Activated naive CD4-positive, alpha-beta T cell treated with anti-CD3 and anti-CD28 coated beads, Interleukin-2, amount 10 ng/mL, durations not matched to agents 7 days and 5 days (primary cell): ENCODE results near the gene ACSL1.
"Not testable (repeated sequence)": the region's sequence is repeated elsewhere in the genome, so short reads cannot be mapped to it uniquely, and the experiment has no call there.

ENCODE experiments used
- CTCF ChIA-PET: fragments of 350-600 bp; sonication (Branson Sonifier 250); formaldehyde crosslinking; loops from one replicate; lab custom pipeline; 2021; ENCODE audit warnings: antibody characterized with exemption; lab: Charles Lee
- DNase-seq: peaks from one replicate; pipeline ENCODE4 v3.0.0-alpha.2; 2020
- H3K27ac Mint-ChIP-seq: one replicate; pipeline ENCODE4 v1.8.0; 2021; ENCODE audit warnings: mild to moderate bottlenecking, moderate library complexity, mixed read lengths
- H3K27me3 Mint-ChIP-seq: one replicate; pipeline ENCODE4 v1.8.0; 2021; ENCODE audit warnings: mild to moderate bottlenecking, mixed read lengths
- H3K36me3 Mint-ChIP-seq: one replicate; pipeline ENCODE4 v1.8.0; 2021; ENCODE audit warnings: mixed read lengths
- H3K4me1 Mint-ChIP-seq: one replicate; pipeline ENCODE4 v1.8.0; 2021; ENCODE audit warnings: mixed read lengths
- H3K4me3 Mint-ChIP-seq: one replicate; pipeline ENCODE4 v1.8.0; 2021; ENCODE audit warnings: mild to moderate bottlenecking, moderate library complexity, mixed read lengths
- H3K9me3 Mint-ChIP-seq: one replicate; pipeline ENCODE4 v1.8.0; 2021; ENCODE audit warnings: mixed read lengths

Gene ACSL1

DNA sequence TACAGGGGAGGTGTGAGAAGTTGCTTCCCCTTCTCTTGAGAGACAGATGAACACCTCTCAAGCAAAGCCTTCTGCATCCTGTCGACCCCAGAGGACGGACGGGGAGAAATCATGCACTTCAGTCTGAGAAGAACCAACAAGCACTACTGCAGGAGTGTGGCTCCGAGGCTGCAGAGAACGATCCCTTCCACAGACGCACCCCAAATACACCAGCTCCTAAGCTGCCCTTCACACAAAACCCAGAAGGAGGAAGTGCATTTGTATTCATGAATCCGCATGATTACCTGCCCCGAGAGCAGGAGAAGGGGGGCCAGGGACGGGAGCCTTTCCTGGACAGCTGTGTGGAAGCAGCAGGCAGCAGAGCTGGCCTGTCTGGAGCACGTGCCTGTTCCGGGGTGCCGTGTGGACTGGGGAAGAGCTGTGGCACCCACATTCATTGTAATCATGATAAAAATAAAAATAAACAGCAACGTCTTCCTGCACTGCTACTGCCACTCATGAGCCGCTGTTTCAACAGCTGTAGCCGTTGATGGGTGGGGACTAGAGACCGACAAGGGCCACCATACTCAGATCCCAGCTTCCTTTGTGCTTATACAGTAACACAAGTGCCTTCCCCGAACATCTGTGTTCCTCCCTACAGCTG is 42.9 kb downstream of the ACSL1 start:
- H3K27me3 Mint-ChIP-seq, result no peaks in the 10 kb centered on the region
- CTCF ChIA-PET, result interaction anchor here (1.3 kb wide), 1 partner anchor 37 kb away, joined by 4 read pairs; no protein-coding TSS in a partner anchor
- peaks cover 37% of the 10 kb centered on the region for H3K36me3 Mint-ChIP-seq
- peak overlapping the region; percentile 82 for H3K27ac Mint-ChIP-seq
- H3K4me1 Mint-ChIP-seq, result peaks cover 27% of the 10 kb centered on the region
- H3K9me3 Mint-ChIP-seq, result peaks cover 4% of the 10 kb centered on the region
- peak; percentile 30 for DNase-seq
- peak overlapping the region; percentile 32 for H3K4me3 Mint-ChIP-seq

DNA sequence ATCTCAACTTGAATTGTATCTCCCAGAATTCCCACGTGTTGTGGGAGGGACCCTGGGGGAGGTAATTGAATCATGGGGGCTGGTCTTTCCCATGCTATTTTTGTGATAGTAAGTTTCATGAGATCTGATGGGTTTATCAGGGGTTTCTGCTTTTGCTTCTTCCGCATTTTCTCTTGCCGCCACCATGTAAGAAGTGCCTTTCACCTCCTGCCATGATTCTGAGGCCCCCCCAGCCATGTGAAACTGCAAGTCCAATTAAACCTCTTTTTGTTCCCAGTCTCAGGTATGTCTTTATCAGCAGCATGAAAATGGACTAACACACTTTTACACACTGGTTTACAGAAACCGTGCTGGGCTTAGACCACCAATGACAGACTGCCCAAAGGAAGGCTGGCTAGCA is 46.6 kb downstream of the ACSL1 start:
- not testable (repeated sequence) for H3K27me3 Mint-ChIP-seq, H3K9me3 Mint-ChIP-seq, DNase-seq, H3K4me3 Mint-ChIP-seq, H3K27ac Mint-ChIP-seq
- peaks cover 30% of the 10 kb centered on the region for H3K36me3 Mint-ChIP-seq
- CTCF ChIA-PET, result interaction anchor here (0.6 kb wide), 1 partner anchor 128 kb away, joined by 3 read pairs; no protein-coding TSS in a partner anchor
- H3K4me1 Mint-ChIP-seq, result peaks cover 18% of the 10 kb centered on the region

DNA sequence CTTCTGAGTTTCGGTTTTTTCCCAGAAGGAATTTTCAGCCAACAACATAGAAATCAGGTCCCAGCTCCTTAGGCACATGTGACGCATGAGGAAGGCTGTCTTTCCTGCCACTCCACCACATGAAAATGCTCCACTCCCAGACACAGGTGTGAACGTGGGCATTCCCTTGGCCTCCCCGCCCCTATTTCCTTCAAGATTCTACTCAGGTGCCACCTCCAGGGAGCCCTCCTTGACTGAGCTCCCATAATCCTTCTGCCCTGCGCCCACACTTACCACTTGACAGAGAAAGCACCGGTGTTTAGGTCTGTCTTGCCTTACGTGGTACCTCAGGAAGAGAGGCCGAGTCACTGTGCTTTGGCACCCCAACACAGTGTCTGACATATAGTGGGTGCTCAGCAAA is 47.4 kb downstream of the ACSL1 start:
- no peak for DNase-seq
- H3K27me3 Mint-ChIP-seq, result no peaks in the 10 kb centered on the region
- peaks cover 25% of the 10 kb centered on the region for H3K36me3 Mint-ChIP-seq
- H3K27ac Mint-ChIP-seq, result no peak overlapping the region
- CTCF ChIA-PET, result no interaction called here
- no peak overlapping the region for H3K4me3 Mint-ChIP-seq
- H3K4me1 Mint-ChIP-seq, result peaks cover 11% of the 10 kb centered on the region
- peaks cover 4% of the 10 kb centered on the region for H3K9me3 Mint-ChIP-seq

GRCh38 chr4:184776821-184777220 is 48.9 kb downstream of the ACSL1 start:
- peaks cover 14% of the 10 kb centered on the region for H3K36me3 Mint-ChIP-seq
- no peak for DNase-seq
- H3K27me3 Mint-ChIP-seq, result no peaks in the 10 kb centered on the region
- no peak overlapping the region for H3K27ac Mint-ChIP-seq
- peaks cover 4% of the 10 kb centered on the region for H3K9me3 Mint-ChIP-seq
- no peak overlapping the region for H3K4me3 Mint-ChIP-seq
- CTCF ChIA-PET, result no interaction called here
- H3K4me1 Mint-ChIP-seq, result no peaks in the 10 kb centered on the region

DNA sequence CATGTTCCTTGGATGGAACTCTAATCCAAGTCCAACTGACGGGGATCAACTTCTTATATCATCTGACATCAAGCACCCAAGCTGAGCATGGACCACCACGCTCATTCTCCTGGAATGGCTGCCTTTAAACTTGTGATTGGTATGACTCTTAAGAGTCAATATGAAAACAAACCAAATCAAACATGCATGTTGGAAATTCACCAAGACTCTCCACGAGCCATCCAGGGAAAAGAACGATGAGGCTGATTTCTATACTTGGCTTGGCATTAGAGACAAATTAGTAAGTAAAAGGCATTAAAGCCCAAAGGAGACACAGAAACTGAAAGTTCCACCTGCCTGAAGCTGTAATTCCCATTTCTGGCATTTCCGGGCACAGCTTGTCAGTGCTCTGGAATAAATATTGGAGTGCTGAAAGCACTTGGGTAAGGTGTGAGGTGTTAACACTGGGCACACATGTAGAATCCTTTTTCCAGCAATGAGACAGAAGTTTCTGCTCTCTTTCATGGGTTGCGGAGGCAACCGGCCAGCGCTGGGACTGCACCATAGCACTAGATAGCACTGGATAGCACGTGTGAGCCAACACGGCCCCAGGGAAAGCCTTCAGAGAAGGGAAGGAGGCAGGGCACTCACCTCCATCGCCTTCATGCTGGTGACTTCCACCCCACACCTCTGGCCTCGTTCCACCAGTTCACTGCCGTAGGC is 49.8 kb downstream of the ACSL1 start:
- H3K4me1 Mint-ChIP-seq, result no peaks in the 10 kb centered on the region
- H3K36me3 Mint-ChIP-seq, result peaks cover 14% of the 10 kb centered on the region
- CTCF ChIA-PET, result no interaction called here
- H3K9me3 Mint-ChIP-seq, result peaks cover 4% of the 10 kb centered on the region
- no peak overlapping the region for H3K4me3 Mint-ChIP-seq
- H3K27ac Mint-ChIP-seq, result no peak overlapping the region
- no peak for DNase-seq
- H3K27me3 Mint-ChIP-seq, result no peaks in the 10 kb centered on the region

- DNase-seq, result no peak
- Mint-ChIP-seq H3K27me3 (no peaks in the 10 kb centered on the region), H3K36me3 (peaks cover 7% of the 10 kb centered on the region), H3K27ac (no peak overlapping the region), H3K9me3 (peaks cover under 1% of the 10 kb centered on the region), H3K4me3 (no peak overlapping the region), H3K4me1 (no peaks in the 10 kb centered on the region)
- CTCF ChIA-PET, result no interaction called here
Measured at GRCh38 chr4:184774152-184774551, 51.6 kb downstream of the ACSL1 start.

GRCh38 chr4:184771416-184771815 is 54.4 kb downstream of the ACSL1 start:
- no peak for DNase-seq
- CTCF ChIA-PET, result interaction anchor here (1.0 kb wide), 1 partner anchor 26 kb away, joined by 3 read pairs; no protein-coding TSS in a partner anchor
- Mint-ChIP-seq H3K4me3 (no peak overlapping the region), H3K27me3 (no peaks in the 10 kb centered on the region), H3K9me3 (no peaks in the 10 kb centered on the region), H3K27ac (no peak overlapping the region), H3K36me3 (peaks cover 8% of the 10 kb centered on the region), H3K4me1 (no peaks in the 10 kb centered on the region)

DNA sequence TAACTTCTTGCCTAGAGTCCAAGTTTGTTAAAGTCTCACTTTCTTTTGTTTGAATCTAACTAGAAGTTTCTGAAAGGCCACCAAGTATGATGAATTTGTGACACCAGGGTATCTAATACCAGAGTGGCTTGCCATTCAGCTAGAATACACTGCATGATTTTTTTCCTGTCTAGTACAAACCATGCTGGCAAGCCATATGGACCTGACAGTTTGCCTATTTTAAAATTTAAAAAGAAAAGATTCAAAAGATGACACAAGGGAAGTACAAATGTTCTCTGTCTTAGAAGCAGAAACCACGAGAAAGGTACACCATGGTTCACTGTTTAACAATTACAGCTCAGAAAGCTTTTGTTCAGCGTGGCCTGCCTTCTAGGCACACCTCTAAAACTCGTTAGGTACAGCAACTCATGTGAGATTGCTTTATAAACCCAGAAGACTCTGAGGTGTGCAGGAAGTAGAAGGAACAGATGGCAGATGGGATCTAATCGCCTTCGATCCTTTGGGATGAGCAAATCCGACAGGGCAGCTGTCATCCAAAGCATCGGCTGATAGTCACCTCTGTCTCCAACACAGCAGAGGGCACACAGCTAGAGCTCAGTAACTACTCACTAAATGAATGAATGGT is 56.5 kb downstream of the ACSL1 start:
- H3K4me1 Mint-ChIP-seq, result no peaks in the 10 kb centered on the region
- H3K4me3 Mint-ChIP-seq, result no peak overlapping the region
- DNase-seq, result no peak
- peaks cover 13% of the 10 kb centered on the region for H3K36me3 Mint-ChIP-seq
- H3K27ac Mint-ChIP-seq, result no peak overlapping the region
- CTCF ChIA-PET, result no interaction called here
- no peaks in the 10 kb centered on the region for H3K9me3 Mint-ChIP-seq
- H3K27me3 Mint-ChIP-seq, result no peaks in the 10 kb centered on the region

DNA sequence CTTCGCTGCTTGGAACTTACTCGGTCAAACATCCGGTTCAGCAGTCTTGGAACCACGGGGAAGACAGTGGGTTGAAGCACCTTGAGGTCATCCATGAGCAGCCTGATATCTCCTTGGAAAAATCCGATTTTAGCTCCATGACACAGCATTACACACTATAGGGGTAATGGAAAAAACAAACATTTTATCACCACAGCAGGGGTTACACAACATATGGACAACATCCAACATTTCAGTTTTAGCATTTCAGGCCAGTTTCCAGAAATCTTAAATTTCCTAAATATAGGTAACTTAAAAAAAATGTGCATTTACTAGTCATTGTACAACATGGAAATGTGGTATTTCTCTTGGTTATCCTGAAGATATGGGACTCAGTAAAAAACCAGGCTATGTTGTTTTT is 57.5 kb downstream of the ACSL1 start:
- Mint-ChIP-seq H3K4me1 (peaks cover 4% of the 10 kb centered on the region), H3K27me3 (no peaks in the 10 kb centered on the region), H3K4me3 (no peak overlapping the region), H3K36me3 (peaks cover 16% of the 10 kb centered on the region), H3K27ac (no peak overlapping the region), H3K9me3 (no peaks in the 10 kb centered on the region)
- CTCF ChIA-PET, result no interaction called here
- no peak for DNase-seq

GRCh38 chr4:184766446-184766845 is 59.3 kb downstream of the ACSL1 start:
- Mint-ChIP-seq H3K9me3 (no peaks in the 10 kb centered on the region), H3K4me3 (no peak overlapping the region), H3K27ac (no peak overlapping the region), H3K36me3 (peaks cover 26% of the 10 kb centered on the region), H3K4me1 (peaks cover 23% of the 10 kb centered on the region), H3K27me3 (no peaks in the 10 kb centered on the region)
- CTCF ChIA-PET, result no interaction called here
- no peak for DNase-seq

DNA sequence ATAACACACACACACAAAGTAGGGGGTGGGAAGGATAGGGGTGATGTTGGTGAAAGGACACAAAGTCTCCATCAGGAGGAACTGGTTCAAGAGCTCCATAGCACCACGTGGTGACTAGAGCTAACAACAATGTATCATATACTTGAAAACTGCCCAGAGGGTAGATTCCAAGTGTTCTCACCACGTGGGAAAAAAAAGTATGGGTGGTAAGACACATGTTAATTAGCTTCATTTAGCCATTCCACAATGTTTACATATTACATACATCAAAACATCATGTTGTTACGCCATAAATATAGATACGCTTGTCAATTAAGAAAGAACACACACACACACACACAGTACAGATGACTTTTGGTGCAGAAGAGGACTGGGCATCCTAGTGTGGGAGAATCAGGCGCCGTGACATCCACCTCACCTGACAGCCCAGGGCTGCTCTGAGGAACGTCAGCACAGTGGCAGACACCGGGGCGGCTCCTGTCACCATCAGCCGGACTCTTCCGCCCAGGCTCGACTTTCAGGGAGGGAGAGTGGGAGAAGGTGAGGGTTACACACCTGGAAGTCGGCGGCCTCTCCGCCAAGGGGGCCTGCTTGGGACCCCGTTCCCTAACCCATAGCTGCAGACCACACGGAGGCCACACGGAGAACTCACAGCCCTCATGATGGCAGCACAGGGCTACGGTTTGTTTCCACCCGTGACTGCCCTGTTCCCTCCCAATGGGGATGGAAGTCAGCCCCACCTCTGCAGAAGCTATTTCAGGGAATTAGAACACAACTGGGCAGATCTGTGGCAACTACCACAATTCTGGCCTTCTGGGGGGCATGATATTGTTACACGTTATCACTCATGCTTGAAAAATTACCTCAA is 60.1 kb downstream of the ACSL1 start:
- CTCF ChIA-PET, result no interaction called here
- Mint-ChIP-seq H3K27me3 (no peaks in the 10 kb centered on the region), H3K4me1 (peaks cover 28% of the 10 kb centered on the region), H3K4me3 (no peak overlapping the region), H3K36me3 (peaks cover 33% of the 10 kb centered on the region), H3K9me3 (no peaks in the 10 kb centered on the region), H3K27ac (no peak overlapping the region)
- no peak for DNase-seq

DNA sequence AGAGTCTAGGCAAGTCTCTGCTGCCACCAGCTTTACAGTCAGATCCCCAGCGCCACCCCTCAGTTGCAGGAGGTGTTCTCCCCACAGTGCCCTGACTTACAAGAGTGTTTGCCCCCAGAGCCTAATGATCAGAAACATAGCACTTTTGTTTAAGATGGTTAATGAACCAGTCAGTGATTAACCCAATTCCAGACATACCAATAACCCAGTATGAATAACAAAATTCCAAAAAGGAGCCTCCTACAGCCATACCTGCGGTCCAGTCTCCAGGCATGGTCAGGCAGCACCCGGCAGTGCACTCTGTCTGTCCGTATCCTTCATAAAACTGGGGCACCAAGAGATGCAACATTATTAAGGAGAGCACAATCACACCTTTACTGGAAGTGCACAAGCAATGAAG is 61.2 kb downstream of the ACSL1 start:
- H3K4me3 Mint-ChIP-seq, result no peak overlapping the region
- no peak overlapping the region for H3K27ac Mint-ChIP-seq
- CTCF ChIA-PET, result interaction anchor here (3.2 kb wide), 1 partner anchor 18 kb away, joined by 16 read pairs; no protein-coding TSS in a partner anchor
- peaks cover 32% of the 10 kb centered on the region for H3K4me1 Mint-ChIP-seq
- H3K27me3 Mint-ChIP-seq, result no peaks in the 10 kb centered on the region
- H3K36me3 Mint-ChIP-seq, result peaks cover 37% of the 10 kb centered on the region
- H3K9me3 Mint-ChIP-seq, result no peaks in the 10 kb centered on the region
- no peak for DNase-seq

DNA sequence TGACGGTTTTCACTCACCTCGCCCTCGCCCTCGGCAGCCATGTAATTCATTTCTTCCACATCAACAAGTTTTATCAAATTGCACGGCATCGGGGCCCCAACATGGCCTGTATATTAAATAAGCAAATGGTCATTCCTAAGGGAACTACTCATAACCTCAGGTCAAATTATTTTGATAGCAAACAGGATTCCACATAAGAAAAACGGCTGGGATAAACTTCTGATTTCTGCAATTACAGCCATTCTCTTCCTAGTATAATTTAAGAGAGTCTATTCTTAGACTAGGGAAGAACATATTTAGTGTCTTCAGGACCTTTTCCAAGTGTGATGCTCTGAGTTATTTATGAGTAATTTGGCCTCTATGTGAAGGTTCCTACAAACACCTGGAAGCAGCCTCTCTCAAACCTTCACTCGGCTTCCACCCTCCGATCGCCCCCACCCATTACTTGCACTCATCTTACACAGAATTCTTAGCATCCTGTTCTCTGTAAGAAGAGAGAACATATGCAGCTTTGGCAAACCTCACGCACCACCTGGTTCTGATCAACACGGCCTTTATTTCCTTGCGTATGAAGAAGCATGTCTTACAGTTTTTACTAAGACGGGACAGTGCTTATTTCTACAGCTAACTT is 62.5 kb downstream of the ACSL1 start:
- no peaks in the 10 kb centered on the region for H3K9me3 Mint-ChIP-seq
- peaks cover 43% of the 10 kb centered on the region for H3K36me3 Mint-ChIP-seq
- peaks cover 34% of the 10 kb centered on the region for H3K4me1 Mint-ChIP-seq
- H3K4me3 Mint-ChIP-seq, result peak overlapping the region; percentile 3
- peak overlapping the region; percentile 98 for H3K27ac Mint-ChIP-seq
- CTCF ChIA-PET, result interaction anchor here (0.7 to 3.2 kb wide), 3 partner anchors 17 to 57 kb away, joined by 3 to 16 read pairs (median 3); no protein-coding TSS in a partner anchor
- DNase-seq, result no peak
- H3K27me3 Mint-ChIP-seq, result no peaks in the 10 kb centered on the region
